Activated B cell treated with CpG ODN at 0.5 μM for 24 hours (primary cell): ENCODE data around the gene RBM17. TPM values are rescaled to one million over a fixed set of nuclear protein-coding genes. Genes with fewer than 3 reads are reported as not detected.
"Not testable (repeated sequence)": the region's sequence is repeated elsewhere in the genome, so short reads cannot be mapped to it uniquely, and the experiment has no call there.

Experiments
- ATAC-seq: fragments of 200-7000 bp; cut with Tn5 transposase; one replicate; pipeline ENCODE4 v1.10.0; 2021; ENCODE audit warnings: low read depth, mild to moderate bottlenecking, moderate library complexity
- CTCF ChIA-PET: fragments of 350-600 bp; sonication (Branson Sonifier 250); formaldehyde crosslinking; loops from one replicate; lab custom pipeline; 2021; ENCODE audit warnings: antibody characterized with exemption; lab: Charles Lee
- POLR2A ChIA-PET: fragments of 350-600 bp; sonication (Branson Sonifier 250); formaldehyde crosslinking; loops from one replicate; lab custom pipeline; 2021; ENCODE audit warnings: antibody characterized with exemption; lab: Charles Lee
- DNase-seq: peaks from one replicate; pipeline ENCODE4 v3.0.0; 2022
- H3K27ac Mint-ChIP-seq: one replicate; pipeline ENCODE4 v1.8.0; 2020; ENCODE audit warnings: mixed read lengths
- H3K27me3 Mint-ChIP-seq: one replicate; pipeline ENCODE4 v1.8.0; 2021; ENCODE audit warnings: mixed read lengths
- H3K36me3 Mint-ChIP-seq: one replicate; pipeline ENCODE4 v1.8.0; 2021; ENCODE audit warnings: low read depth, mixed read lengths
- H3K4me1 Mint-ChIP-seq: one replicate; pipeline ENCODE4 v1.8.0; 2021; ENCODE audit warnings: mixed read lengths
- H3K4me3 Mint-ChIP-seq: one replicate; pipeline ENCODE4 v1.8.0; 2020; ENCODE audit warnings: mild to moderate bottlenecking, mixed read lengths
- H3K9me3 Mint-ChIP-seq: one replicate; pipeline ENCODE4 v1.8.0; 2020; ENCODE audit warnings: mixed read lengths
- intact Hi-C: fragments of 100-400 bp; cut with micrococcal nuclease; formaldehyde crosslinking; loops from one replicate; pipeline ENCODE4 v1.15.1; 2024
- total RNA-seq: library from RNA; stranded (reverse); gene quantifications from 2 replicates; pipeline ENCODE4 v1.2.3, GENCODE V29; 2022
- TF ChIP-seq, protein P1 (sequence below): fragments of 200-600 bp; IDR thresholded peaks from one replicate; pipeline ENCODE4 v1.8.0; 2022; ENCODE audit warnings: antibody characterized with exemption, mild to moderate bottlenecking

Gene RBM17
- total RNA-seq, 1 donor from 2014 or later = 209 TPM

DNA sequence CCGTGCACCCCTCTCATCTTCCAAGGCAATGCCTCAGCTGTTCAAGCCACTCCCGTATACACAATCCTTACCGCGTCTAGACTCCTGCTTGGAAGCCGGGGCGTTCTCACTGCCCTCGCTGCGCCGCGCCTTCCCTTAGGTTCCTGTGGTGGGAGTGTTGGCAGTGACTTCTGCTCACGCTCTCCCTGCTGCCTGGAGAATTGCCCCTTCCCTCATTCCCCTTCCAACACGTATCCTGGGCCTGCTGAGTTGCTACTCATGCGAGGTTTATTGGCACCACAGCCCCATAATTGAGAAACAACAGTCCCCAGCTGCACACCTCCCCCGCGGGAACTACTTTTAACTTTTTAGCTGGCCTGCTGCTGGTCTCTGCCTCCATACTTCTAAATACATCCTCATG, 31.9 kb downstream of the RBM17 start:
- ATAC-seq (no peak), DNase-seq (no peak)
- Mint-ChIP-seq H3K36me3 (peaks cover 17% of the 10 kb centered on the region), H3K27ac (no peak overlapping the region), H3K27me3 (no peaks in the 10 kb centered on the region), H3K4me1 (no peaks in the 10 kb centered on the region), H3K4me3 (no peak overlapping the region), H3K9me3 (no peaks in the 10 kb centered on the region)
- POLR2A ChIA-PET = no interaction called here
- CTCF ChIA-PET = interaction anchor here (0.6 kb wide), 1 partner anchor 10 kb away, joined by 3 read pairs; no protein-coding TSS in a partner anchor
- TF ChIP-seq, protein P1, sequence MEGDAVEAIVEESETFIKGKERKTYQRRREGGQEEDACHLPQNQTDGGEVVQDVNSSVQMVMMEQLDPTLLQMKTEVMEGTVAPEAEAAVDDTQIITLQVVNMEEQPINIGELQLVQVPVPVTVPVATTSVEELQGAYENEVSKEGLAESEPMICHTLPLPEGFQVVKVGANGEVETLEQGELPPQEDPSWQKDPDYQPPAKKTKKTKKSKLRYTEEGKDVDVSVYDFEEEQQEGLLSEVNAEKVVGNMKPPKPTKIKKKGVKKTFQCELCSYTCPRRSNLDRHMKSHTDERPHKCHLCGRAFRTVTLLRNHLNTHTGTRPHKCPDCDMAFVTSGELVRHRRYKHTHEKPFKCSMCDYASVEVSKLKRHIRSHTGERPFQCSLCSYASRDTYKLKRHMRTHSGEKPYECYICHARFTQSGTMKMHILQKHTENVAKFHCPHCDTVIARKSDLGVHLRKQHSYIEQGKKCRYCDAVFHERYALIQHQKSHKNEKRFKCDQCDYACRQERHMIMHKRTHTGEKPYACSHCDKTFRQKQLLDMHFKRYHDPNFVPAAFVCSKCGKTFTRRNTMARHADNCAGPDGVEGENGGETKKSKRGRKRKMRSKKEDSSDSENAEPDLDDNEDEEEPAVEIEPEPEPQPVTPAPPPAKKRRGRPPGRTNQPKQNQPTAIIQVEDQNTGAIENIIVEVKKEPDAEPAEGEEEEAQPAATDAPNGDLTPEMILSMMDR = no peak
- intact Hi-C loops = no loop called here

DNA sequence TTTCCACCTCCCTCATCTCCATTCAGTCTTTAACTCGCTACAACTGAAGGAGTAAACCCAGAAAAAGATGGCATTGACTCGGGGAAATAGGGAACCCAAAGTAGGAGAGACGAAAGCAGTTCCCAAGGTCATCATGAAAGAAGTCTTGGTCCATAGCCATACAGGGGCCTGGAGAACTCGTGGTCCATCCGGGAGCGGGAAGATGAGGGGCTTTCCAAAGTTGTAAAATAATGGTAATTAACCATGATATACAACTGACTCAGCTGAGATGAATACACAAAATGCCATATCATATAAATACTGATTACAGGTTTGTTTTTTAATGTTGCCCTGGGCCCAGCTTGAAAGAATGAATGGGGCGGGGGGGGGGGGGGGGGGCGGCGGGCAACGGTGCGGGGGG, 32.3 kb downstream of the RBM17 start:
- ChIA-PET POLR2A (no interaction called here), CTCF (interaction anchor here (0.6 kb wide), 1 partner anchor 10 kb away, joined by 3 read pairs; no protein-coding TSS in a partner anchor)
- no peaks in the 10 kb centered on the region for H3K4me1 Mint-ChIP-seq
- H3K27ac Mint-ChIP-seq = no peak overlapping the region
- ATAC-seq (no peak), DNase-seq (no peak)
- TF ChIP-seq, protein P1 = no peak
- no peaks in the 10 kb centered on the region for H3K27me3 Mint-ChIP-seq
- H3K4me3 Mint-ChIP-seq = no peak overlapping the region
- H3K9me3 Mint-ChIP-seq = no peaks in the 10 kb centered on the region
- intact Hi-C loops = no loop called here
- H3K36me3 Mint-ChIP-seq = peaks cover 12% of the 10 kb centered on the region

DNA sequence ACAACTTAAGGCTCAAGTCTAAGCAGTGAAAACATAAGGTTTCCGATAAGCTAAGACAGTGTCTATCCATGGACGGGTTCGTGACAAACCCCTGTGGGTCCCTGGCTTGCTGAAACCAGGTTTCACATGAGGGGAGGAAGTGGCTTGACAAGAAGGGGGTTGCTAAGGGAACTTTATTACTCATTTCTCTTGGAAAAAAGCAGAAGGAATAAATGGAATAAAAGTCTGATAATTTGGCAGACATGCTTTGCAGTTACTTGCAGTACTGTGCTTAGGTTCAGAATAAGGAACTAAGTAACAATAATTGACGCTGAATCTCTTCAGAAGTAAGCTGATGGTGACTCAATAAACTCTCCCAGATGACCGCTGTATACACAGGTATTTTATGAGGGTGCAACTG, 34.7 kb downstream of the RBM17 start:
- no peaks in the 10 kb centered on the region for H3K4me1 Mint-ChIP-seq
- H3K36me3 Mint-ChIP-seq = peaks cover 2% of the 10 kb centered on the region
- no peak for ATAC-seq
- H3K27me3 Mint-ChIP-seq = peaks cover 6% of the 10 kb centered on the region
- TF ChIP-seq, protein P1 = no peak
- no peak for DNase-seq
- H3K27ac Mint-ChIP-seq = no peak overlapping the region
- POLR2A ChIA-PET = no interaction called here
- no peak overlapping the region for H3K4me3 Mint-ChIP-seq
- CTCF ChIA-PET = no interaction called here
- intact Hi-C loops = no loop called here
- H3K9me3 Mint-ChIP-seq = no peaks in the 10 kb centered on the region

DNA sequence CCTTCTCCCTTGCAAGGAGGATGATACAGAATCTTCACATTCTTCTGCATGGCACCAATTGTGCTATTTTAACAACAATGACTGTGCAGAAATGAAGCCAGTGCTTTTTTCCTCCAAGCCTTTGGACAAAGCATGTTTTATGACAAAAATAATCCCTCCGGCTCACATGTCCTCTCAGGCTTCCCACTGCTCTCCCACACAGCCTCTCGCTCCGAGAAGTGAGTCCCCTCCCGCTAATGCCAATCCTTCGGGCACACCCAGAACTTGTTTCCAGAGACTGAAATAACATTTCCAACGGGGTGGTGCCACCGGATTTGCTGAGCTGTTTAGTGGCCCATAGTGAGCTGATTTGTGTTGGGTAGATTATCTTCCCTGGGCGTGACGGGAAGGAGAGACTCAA, 35.8 kb downstream of the RBM17 start:
- DNase-seq (no peak), ATAC-seq (no peak)
- Mint-ChIP-seq H3K36me3 (no peaks in the 10 kb centered on the region), H3K27ac (no peak overlapping the region), H3K27me3 (peaks cover 15% of the 10 kb centered on the region), H3K4me3 (no peak overlapping the region), H3K4me1 (peaks cover 2% of the 10 kb centered on the region), H3K9me3 (no peaks in the 10 kb centered on the region)
- ChIA-PET POLR2A (interaction anchor here (0.9 to 2.1 kb wide), 2 partner anchors 10 to 39 kb away, joined by 3 to 7 read pairs; no protein-coding TSS in a partner anchor), CTCF (interaction anchor here (0.7 to 1.4 kb wide), 2 partner anchors 72 to 277 kb away, joined by 3 to 4 read pairs; no protein-coding TSS in a partner anchor)
- intact Hi-C loops = no loop called here
- TF ChIP-seq, protein P1 = no peak

DNA sequence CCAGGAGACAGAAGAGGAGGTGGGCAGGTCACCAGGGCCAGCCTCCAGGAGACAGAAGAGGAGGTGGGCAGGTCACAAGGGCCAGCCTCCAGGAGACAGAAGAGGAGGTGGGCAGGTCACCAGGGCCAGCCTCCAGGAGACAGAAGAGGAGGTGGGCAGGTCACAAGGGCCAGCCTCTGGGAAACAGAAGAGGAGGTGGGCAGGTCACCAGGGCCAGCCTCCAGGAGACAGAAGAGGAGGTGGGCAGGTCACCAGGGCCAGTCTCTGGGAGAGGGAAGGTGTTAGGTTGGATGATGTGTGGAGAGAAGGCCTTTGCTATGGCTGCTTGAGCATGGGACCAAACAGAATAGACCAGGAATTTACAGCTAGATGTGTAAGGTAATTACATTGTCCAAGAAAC, 38.6 kb downstream of the RBM17 start:
- intact Hi-C loops, H3K9me3 Mint-ChIP-seq, CTCF ChIA-PET, H3K36me3 Mint-ChIP-seq, H3K4me1 Mint-ChIP-seq, DNase-seq, H3K27ac Mint-ChIP-seq, ATAC-seq, H3K4me3 Mint-ChIP-seq: not testable (repeated sequence)
- peaks cover 29% of the 10 kb centered on the region for H3K27me3 Mint-ChIP-seq
- POLR2A ChIA-PET = interaction anchor here (0.5 kb wide), 1 partner anchor 38 kb away, joined by 3 read pairs; no protein-coding TSS in a partner anchor

DNA sequence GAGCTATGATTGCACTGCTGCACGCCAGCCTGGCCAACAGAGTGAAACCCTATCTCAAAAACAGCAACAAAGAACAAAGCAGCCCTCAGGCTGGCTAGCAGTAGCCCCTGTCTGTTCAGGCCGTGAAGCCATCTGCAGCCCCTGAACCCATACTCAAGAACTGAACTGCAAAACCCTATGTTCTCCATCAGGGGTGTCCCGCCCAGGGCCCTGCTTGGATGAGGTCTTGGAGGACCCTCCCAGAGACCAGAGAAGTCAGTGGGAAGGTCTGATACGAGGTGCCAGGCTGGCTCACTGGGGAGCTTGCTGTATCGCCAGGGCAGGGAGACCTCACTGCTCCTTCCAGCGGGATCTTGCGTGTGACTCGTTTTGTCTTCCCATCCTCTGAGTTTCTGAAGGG, 39.3 kb downstream of the RBM17 start:
- DNase-seq = no peak
- no peak for ATAC-seq
- Mint-ChIP-seq H3K4me1 (peaks cover 6% of the 10 kb centered on the region), H3K27ac (no peak overlapping the region), H3K9me3 (no peaks in the 10 kb centered on the region), H3K4me3 (no peak overlapping the region), H3K36me3 (no peaks in the 10 kb centered on the region), H3K27me3 (peaks cover 29% of the 10 kb centered on the region)
- TF ChIP-seq, protein P1 = no peak
- ChIA-PET CTCF (interaction anchor here (1.0 kb wide), 1 partner anchor 75 kb away, joined by 3 read pairs; the partner anchor contains the start of gene PFKFB3), POLR2A (interaction anchor here (0.5 kb wide), 1 partner anchor 38 kb away, joined by 3 read pairs; no protein-coding TSS in a partner anchor)
- intact Hi-C loops = no loop called here
